HG03354 (cell line): ENCODE measurements around the gene PAQR6.

Source experiments
- ATAC-seq: cut with Tn5 transposase; IDR thresholded peaks from one replicate; pipeline ENCODE4 v1.9.1; 2021; ENCODE audit warnings: mild to moderate bottlenecking; ENCODE audit not compliant: unreplicated experiment, poor library complexity, severe bottlenecking

PAQR6 gene, protein sequence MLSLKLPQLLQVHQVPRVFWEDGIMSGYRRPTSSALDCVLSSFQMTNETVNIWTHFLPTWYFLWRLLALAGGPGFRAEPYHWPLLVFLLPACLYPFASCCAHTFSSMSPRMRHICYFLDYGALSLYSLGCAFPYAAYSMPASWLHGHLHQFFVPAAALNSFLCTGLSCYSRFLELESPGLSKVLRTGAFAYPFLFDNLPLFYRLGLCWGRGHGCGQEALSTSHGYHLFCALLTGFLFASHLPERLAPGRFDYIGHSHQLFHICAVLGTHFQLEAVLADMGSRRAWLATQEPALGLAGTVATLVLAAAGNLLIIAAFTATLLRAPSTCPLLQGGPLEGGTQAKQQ

DNA sequence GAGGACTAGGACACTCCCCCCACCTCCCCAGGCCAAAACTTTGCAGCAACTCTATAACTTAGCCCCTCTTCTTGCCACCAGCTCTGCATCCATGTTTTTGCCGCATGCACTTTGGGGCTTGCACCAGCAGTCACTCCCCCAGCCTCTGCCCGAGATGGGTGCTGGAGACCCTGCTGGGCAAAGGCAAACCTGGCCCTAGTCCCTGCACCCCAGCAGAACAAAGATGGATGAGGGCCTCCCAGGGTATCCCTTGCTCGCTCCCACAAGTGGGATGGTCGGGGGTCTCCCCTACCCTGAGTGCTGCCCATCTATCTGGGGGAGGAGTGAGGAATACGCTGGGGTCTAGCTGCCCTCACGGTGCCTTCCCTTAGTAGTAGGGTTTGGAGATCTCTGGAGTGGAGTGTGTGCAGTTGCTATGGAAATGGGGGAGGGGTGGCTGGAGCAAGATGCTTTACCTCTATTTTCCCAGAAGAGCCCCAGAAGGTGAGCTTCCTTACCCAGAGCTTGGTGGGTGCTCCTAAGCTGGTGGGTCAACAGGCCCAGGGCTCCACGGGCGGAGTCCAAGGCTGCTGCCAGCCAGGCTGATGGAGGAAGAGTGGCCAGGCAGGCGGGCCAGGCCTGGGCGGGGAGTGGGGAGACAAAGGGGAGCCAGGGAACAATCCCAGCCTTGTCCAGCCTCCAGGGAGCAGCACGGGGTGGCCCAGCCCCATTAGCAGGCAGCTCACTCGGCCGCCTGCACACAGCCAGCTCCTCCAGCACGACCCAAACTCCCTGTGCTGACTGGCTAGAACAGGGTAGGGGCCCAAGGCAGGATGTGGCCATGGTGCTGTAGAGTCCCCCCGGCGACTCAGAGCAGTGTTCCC, at the start of gene PAQR6:
Gene PAQR6, minus strand, starts transcription at position 597 of the 863 bp plus-strand sequence. CDS start 1,325 bp downstream, outside the sequence.
- no peak for ATAC-seq

DNA sequence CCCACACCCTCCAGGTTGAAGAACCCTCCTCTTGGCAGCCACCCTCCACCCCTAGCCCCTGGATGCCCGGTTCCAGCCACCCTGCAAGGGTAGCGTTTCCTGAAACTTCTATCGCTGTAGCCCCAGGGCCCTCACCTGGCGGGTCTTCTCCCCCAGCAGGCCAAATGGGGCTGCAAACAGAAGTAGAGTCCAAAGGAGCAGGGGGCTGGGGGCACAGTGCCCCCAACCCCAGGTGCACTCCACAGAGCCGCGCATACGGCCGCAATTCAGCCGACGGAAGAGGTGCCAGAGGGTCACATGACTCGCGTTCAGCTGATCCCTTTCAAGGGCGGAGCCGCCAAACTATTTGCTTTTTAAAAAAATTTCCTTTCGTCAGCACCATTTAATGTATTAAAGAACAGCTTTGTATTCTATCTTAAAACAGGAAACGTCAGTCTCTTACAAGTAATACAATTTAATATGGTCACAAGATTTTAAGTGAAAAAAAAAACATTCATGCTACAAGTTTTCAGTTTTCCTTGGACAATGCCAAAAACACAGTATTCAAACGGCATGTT, 47.6 kb upstream of the PAQR6 start, which contains the start of gene GLMP:
Gene GLMP, minus strand, starts transcription at position 289 of the 557 bp plus-strand sequence. Its CDS starts 34 bp downstream, at position 255.
- ATAC-seq = peak; percentile 45

DNA sequence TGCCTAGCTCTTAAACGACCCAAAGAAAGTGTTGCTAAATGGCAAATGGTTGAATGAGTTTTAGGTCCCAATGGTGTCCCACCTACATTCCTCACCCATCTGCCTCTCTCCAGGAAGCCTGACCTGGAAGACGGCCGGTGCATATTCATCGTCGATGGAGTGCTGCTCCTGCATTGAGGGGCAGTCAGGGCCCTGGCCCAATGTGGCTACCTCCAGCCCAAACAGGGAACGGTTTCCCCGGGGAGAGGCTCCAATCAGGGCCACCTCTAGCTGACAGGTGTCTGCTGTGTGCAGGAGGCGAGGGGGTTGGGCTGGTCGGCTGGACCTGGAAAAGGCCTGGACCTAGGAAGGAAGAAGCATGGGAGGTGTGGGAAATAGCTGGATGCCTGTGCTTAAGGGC, 46.0 kb upstream of the PAQR6 start:
- no peak for ATAC-seq

DNA sequence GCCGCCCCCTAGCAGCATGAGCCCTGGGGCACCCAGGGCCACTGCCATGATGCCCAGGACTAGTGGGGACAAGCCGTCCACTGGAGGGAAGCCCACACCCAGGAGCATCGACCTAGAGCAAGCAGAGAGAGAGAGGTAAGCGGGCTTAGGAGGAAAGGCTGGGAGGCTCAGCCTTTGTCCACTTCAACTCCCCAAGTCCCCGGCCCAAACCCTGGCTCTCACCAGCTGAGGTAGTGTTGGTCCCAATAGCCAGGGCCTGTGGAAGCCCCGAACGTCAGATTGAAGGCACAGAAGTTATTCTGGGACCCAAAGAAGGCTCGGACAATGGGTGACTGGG, 45.2 kb upstream of the PAQR6 start:
- ATAC-seq = no peak

DNA sequence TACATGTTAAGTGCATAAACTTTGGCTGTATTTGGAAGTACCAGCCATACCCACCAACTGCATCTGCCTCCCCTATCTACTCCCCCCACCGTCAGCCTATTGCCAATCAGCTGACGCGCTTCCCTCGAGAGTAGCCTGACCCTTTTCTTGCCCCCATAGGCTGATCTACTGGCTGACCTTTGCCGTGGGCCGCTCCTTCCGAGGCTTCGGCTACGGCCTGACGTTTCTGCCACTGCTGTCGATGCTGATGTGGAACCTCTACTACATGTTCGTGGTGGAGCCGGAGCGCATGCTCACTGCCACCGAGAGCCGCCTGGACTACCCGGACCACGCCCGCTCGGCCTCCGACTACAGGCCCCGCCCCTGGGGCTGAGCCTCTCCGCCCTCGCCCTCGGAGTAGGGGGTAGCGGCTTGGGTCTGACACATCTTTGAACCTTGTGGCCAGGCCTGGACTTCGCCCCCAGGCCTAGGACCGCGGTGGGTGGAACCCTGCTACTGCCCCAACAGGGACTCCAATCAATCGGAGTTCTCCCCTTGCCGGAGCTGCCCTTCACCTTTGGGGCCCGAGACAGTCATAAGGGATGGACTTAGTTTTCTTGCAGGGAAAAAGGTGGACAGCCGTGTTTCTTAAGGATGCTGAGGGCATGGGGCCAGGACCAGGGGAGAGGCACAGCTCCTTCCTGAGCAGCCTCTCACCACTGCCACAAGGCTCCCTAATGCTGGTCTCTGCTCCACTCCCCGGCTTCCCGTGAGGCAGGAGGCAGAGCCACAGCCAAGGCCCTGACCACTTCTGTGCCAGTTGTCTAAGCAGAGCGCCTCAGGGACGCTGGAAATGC, 43.6 kb upstream of the PAQR6 start:
- ATAC-seq = no peak

DNA sequence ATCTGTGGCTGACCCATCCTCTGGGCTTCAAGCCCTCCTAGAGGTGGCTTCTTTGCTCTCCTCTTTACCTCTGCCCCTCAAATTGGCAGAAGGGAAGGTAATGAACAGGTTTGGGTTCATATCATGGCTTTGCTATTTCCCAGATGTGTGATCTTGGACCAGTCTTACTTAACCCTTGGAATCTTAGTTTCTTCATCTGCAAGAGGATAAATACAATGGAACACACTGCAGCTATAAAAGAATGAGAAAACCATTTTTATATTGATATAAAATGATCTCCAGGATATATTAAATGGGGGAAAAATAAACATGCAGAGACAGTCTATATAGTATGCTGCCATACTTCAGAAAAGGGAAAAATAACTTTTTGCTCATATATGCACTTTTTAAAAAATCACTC, 42.0 kb upstream of the PAQR6 start:
- ATAC-seq = no peak

DNA sequence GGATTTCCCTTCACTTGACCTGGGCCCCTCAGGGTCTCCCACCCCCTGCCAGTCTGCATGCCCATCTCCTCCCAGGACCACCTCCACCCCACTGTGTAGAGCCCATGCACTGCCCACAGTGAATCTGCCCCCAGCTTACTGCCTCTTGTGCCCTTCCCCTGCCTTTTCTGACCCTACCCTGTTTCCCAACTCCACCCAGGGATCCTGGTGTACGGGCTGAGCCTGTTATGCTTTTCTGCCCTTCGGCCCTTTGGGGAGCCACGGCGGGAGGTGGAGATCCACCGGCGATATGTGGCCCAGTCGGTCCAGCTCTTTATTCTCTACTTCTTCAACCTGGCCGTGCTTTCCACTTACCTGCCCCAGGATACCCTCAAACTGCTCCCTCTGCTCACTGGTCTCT, 38.2 kb upstream of the PAQR6 start:
- ATAC-seq = no peak

DNA sequence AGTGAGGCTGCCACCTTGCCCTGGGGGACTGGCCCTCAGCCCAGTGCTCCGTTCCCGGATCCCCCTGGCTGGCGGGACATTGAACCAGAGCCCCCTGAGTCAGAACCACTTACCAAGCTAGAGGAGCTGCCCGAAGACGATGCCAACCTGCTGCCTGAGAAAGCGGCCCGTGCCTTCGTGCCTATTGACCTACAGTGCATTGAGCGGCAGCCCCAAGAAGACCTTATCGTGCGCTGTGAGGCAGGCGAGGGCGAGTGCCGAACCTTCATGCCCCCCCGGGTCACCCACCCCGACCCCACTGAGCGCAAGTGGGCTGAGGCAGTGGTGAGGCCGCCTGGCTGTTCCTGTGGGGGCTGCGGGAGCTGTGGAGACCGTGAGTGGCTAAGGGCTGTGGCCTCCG, 37.6 kb upstream of the PAQR6 start:
- no peak for ATAC-seq

DNA sequence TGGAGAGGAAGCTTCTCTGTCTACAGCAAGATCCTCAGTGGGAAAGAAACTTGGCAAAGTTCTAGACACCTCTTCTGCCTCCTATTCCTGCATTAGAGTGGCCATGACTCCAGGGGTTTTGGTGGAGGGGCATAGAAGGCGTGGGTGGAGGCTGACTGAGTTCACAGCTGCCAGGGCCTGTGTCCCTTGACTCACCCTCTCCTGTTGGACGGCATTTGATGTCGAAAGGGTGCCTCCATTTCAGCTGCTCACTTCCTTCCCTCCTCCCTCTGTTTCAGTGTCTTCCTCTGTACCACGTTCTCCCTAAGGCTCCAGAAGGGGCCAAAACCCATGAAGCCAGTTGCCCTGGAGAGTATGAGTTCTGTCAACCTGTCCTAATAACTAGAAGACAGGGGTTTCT, 36.9 kb upstream of the PAQR6 start:
- no peak for ATAC-seq

DNA sequence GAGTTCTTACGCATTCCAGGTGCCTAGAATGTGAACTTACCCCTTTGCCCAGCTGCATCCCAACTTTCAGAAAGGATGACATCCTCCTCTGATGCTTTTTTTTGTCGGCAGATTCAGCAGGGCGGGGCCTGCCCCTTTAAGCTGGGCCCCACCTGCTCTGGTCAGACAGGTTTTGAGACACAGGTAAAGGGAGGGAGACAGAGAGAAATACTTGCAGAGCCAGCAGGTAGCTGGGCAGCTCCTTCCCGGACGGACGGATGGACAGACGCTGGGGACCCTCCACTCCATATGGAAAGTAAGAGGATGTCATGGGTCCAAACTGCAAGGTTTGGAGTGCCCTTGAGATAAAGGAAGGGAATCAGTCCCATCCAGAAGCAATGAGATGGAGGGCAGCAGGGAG, 36.3 kb upstream of the PAQR6 start, which contains the start of gene TMEM79:
Gene TMEM79, plus strand, starts transcription at position 214 of the 400 bp plus-strand sequence. CDS start 902 bp downstream, outside the sequence.
- ATAC-seq = no peak

DNA sequence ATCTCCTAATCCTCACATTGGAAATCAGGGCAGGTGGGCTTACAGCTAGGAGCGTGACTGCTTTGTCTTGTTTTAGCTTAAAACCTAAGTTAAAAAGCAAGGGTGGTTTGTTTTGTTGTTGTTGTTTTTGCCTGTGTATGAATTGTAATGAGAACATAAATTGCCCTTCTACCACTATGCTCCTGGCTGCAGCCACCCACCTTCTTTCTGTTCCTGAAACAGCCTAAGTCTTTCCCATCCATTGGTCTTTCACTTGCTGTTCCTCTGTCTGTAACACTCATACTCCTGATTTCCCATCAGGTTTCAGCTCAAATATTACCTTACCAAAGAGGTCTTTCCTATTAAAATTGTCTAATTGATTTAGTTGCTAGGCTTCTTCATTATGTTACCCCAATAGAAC, 35.7 kb upstream of the PAQR6 start:
- no peak for ATAC-seq

DNA sequence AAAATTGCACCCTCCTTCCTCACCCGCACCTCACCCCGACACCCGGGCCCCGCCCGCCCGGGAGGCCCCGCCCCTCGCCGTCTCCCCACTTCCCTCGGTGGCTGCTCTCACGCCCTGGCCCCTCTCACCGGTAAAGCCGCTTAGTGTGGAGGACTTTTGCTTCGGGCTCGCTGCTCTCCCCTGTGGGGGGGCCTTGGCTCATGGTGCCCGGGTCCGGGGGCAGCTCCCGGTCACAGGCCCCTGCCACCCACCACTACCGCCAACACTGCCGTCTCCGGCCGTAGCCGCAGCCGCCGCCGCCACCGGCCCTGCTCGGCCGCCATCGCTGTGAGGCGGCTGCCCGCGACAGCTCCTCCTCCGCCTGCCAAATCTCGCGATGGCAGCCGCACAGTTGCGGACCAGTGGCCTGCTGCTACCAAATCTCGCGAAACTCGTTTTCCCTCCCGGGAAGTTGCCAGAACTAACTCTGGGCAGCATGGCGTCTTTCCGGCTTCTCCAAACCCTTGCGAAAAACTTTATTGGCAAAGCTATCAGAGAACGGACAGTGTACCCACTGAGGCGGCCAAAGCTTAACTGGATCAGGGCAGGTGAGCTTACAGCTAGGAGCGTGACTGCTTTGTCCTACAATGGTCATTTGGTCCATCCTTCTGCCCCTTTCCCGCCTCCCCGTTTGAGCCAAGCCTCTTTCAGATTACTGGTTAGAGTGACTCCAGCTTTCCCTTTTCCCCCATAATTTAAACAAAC, 34.8 kb upstream of the PAQR6 start, which contains the start of gene SMG5:
Gene SMG5, minus strand, starts transcription at position 347 of the 744 bp plus-strand sequence. Its CDS starts 145 bp downstream, at position 202.
- ATAC-seq = peak; percentile 87

DNA sequence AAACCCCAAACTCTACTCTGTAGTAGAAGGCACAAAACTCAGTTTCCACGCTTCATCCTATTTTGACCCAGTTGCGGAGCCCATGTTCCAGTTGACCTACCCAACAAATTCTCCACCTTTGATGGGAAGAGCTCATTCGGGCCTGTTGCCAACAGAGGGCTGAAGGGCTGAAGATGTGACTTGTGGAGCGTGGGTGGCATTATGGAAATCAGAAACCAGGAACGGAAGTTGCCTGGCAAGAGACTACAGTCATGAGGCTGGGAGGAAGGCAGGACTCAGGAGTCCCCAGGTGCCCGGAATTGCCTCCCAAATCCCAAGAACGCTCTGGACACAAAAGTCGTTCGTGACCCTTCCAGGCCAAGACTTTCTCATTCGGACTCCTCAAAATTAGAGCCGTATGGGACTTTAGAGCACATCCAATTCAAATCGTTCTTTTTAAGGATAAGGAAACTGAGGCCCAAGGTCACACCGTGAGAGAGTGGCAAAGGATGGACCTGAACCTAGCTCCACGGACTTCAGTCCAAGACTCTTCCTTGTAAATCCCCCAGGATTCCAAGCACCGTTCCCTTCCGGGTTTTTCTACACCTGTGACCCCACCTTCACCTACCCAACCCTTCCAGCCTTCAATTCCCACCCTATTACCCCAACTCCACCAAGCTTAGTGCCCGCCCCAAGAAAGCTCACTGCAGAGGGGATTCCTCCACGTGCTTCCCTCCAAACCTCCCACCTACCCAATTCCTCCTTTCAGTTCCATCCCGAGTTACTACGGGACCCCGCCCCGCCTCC, 34.0 kb upstream of the PAQR6 start:
- no peak for ATAC-seq

DNA sequence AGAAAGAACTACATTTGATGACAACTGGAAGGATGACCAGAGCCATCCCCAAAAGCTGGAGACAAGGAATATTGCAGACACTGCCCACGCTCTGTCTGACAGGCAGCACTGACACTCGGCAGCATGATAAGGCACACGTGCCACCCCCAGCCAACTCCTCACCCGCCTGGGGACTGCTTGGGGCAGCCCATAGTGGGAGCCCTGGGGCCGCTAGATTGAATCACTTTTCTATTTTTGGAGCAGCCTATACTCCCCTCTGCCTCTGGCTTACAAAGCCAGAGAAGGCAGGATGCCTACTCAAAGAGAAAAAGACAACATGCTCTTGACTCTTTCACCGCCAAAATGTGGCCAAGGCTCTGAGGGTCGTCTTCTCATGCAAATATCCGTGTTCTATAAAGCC, 33.4 kb upstream of the PAQR6 start:
- ATAC-seq = peak; percentile 50

DNA sequence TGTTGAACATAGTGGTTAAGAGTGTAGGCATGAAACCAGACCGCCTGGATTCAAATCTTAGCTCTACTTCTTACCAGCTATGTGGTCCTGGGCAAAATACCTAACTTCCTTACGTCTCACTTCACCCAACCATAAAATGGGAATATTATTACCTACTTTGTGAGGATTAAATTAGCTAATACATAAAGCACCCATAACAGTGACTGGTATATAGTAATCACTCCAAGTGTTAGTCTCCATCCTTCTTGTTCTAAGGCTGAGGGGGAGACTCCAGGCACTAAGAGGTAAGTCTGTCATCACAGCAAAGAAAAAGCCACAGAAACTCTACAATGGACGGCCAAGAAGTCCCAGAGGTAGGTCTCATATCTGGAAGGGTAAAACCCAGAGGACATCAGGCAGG, 32.0 kb upstream of the PAQR6 start:
- ATAC-seq = no peak

DNA sequence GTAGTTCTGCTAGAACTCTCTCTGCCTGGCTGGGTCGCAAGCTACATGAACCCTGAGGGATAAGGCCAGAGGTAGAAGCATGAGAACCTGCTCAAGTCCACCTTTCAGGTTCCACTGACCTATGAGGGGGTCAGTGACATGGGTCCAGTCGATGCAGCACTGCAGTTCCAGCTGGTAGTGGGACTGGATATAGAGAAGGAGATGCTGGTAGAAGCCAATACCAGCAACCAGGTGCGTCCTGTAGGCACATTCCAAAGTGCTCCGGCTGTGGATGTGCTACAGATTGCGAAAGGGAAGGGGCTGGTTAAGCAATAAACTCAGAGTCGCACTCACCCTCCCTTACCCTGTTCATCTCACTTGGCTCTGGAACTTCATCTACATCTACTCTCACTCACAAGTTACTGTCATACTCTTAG, 29.1 kb upstream of the PAQR6 start:
- ATAC-seq = no peak

DNA sequence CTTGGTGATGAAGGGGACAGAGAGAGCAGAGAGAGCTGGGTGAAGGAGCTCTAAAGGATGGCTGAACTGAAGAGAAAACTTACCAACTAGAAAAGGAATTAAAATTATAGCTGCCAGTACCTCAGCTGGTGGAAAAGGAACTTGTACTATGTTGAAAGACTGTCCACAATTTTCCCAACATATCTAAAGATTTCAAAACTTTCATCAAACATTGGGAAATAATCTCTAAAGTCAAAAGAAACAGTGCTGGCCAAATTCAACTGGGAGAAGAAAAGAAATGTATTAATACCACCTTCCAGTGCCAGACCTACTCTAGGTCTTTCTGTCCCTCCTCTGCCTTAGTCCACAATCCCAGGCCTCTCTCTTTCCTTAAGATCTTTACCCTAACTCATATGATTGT, 28.7 kb upstream of the PAQR6 start:
- no peak for ATAC-seq

DNA sequence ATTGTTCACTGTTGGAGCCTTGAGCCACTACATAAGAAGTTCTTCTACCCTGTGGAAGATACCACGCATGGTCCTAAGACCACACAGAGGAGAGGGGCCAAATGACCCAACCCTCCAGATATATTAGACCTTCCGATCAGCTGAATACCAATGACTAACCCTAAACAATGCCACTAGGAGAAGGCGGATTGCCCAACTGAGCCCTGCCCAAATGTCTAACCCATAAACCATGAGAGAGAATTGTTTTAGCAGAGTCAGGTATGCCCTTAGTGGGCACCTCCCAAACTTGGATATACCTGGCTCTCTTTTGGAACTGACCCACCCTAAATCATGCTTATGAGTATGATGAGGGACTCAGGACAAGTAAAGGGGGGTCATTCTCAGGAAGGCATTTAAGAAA, 22.5 kb upstream of the PAQR6 start:
- ATAC-seq = no peak
